ENCODE measurements around the gene CAPN7. TPM values are rescaled to one million over a fixed set of nuclear protein-coding genes. Genes with fewer than 3 reads are reported as not detected.

CAPN7 gene
- total and polyA plus RNA-seq, 5 donors: 13.2 to 33.7 (median 28.9) TPM

GRCh38 chr3:15246186-15246585, 40.1 kb downstream of the CAPN7 start:
- 96% methylated on average over 2 of the region's 2 CpGs for WGBS

GRCh38 chr3:15253023-15253697, 47.1 kb downstream of the CAPN7 start:
- H3K4me3 ChIP-seq (ENCODE audit: low read length): no peak overlapping the region
- WGBS: 83% methylated on average over 7 of the region's 7 CpGs
- no peaks in the 10 kb centered on the region for H3K27me3 ChIP-seq (ENCODE audit: control insufficient read depth, insufficient read depth)
- DNase-seq: no peak
- no peak for ATAC-seq
- H3K27ac ChIP-seq (ENCODE audit: low read length): no peak overlapping the region
- no peaks in the 10 kb centered on the region for H3K9me3 ChIP-seq (ENCODE audit: control insufficient read depth, low read length)
- H3K4me1 ChIP-seq (ENCODE audit: control insufficient read depth, insufficient read depth, low read length): peaks cover 9% of the 10 kb centered on the region
- intact Hi-C loops (cut with DNase I): loop anchor here in 1 of 4 donors (10.0 kb wide), 1 partner anchor 322 kb away; no protein-coding TSS in a partner anchor

More at GRCh38 chr3:15246186-15246585, 40.1 kb downstream of the CAPN7 start:
- no peak for ATAC-seq
- Histone ChIP-seq H3K27ac (ENCODE audit: low read length) (no peak overlapping the region), H3K4me3 (ENCODE audit: low read length) (no peak overlapping the region), H3K9me3 (ENCODE audit: control insufficient read depth, low read length) (no peaks in the 10 kb centered on the region), H3K4me1 (ENCODE audit: control insufficient read depth, insufficient read depth, low read length) (no peaks in the 10 kb centered on the region), H3K27me3 (ENCODE audit: control insufficient read depth, insufficient read depth) (no peaks in the 10 kb centered on the region)
- intact Hi-C loops (cut with DNase I): no loop called here
- DNase-seq: no peak

- Histone ChIP-seq H3K4me1 (ENCODE audit: control insufficient read depth, insufficient read depth, low read length) (peaks cover 9% of the 10 kb centered on the region), H3K9me3 (ENCODE audit: control insufficient read depth, low read length) (no peaks in the 10 kb centered on the region), H3K27ac (ENCODE audit: low read length) (no peak overlapping the region), H3K27me3 (ENCODE audit: control insufficient read depth, insufficient read depth) (no peaks in the 10 kb centered on the region), H3K4me3 (ENCODE audit: low read length) (no peak overlapping the region)
- ATAC-seq: no peak
- 87% methylated on average over 2 of the region's 2 CpGs for WGBS
- intact Hi-C loops (cut with DNase I): loop anchor here in 1 of 4 donors (10.0 kb wide), 1 partner anchor 320 kb away; no protein-coding TSS in a partner anchor
- no peak for DNase-seq
Measured at GRCh38 chr3:15255215-15255614, 49.2 kb downstream of the CAPN7 start.

- Histone ChIP-seq H3K27me3 (ENCODE audit: control insufficient read depth, insufficient read depth) (no peaks in the 10 kb centered on the region), H3K9me3 (ENCODE audit: control insufficient read depth, low read length) (no peaks in the 10 kb centered on the region), H3K4me3 (ENCODE audit: low read length) (no peak overlapping the region), H3K27ac (ENCODE audit: low read length) (peak overlapping the region; percentile 65), H3K4me1 (ENCODE audit: control insufficient read depth, insufficient read depth, low read length) (peaks cover 9% of the 10 kb centered on the region)
- ATAC-seq (peak; percentile 61 to 73), DNase-seq (no peak)
- 70% methylated on average over 8 of the region's 8 CpGs for WGBS
- intact Hi-C loops (cut with DNase I): loop anchor here in 1 of 4 donors (10.0 kb wide), 1 partner anchor 318 kb away; no protein-coding TSS in a partner anchor
Measured at GRCh38 chr3:15256861-15257341, 50.9 kb downstream of the CAPN7 start.

- no peaks in the 10 kb centered on the region for H3K9me3 ChIP-seq (ENCODE audit: control insufficient read depth, low read length)
- H3K27me3 ChIP-seq (ENCODE audit: control insufficient read depth, insufficient read depth): no peaks in the 10 kb centered on the region
- DNase-seq: no peak
- no peak for ATAC-seq
- no peak overlapping the region for H3K4me3 ChIP-seq (ENCODE audit: low read length)
- intact Hi-C loops (cut with DNase I): loop anchor here in 1 of 4 donors (10.0 kb wide), 1 partner anchor 316 kb away; no protein-coding TSS in a partner anchor
- WGBS: 95% methylated on average over 7 of the region's 7 CpGs
- no peak overlapping the region for H3K27ac ChIP-seq (ENCODE audit: low read length)
- peaks cover 9% of the 10 kb centered on the region for H3K4me1 ChIP-seq (ENCODE audit: control insufficient read depth, insufficient read depth, low read length)
Measured at GRCh38 chr3:15258720-15259119, 52.7 kb downstream of the CAPN7 start.

- WGBS: 94% methylated on average over 4 of the region's 4 CpGs
Measured at GRCh38 chr3:15260531-15260930, 54.5 kb downstream of the CAPN7 start.

GRCh38 chr3:15261274-15261673, 55.2 kb downstream of the CAPN7 start:
- DNase-seq: no peak
- no peak for ATAC-seq
- H3K27me3 ChIP-seq (ENCODE audit: control insufficient read depth, insufficient read depth): no peaks in the 10 kb centered on the region
- H3K9me3 ChIP-seq (ENCODE audit: control insufficient read depth, low read length): no peaks in the 10 kb centered on the region
- peaks cover 7% of the 10 kb centered on the region for H3K4me1 ChIP-seq (ENCODE audit: control insufficient read depth, insufficient read depth, low read length)
- no peak overlapping the region for H3K27ac ChIP-seq (ENCODE audit: low read length)
- intact Hi-C loops (cut with DNase I): loop anchor here in 1 of 4 donors (10.0 kb wide), 1 partner anchor 74 kb away; the partner anchor contains the start of gene SH3BP5
- no peak overlapping the region for H3K4me3 ChIP-seq (ENCODE audit: low read length)

More at GRCh38 chr3:15260531-15260930, 54.5 kb downstream of the CAPN7 start:
- ATAC-seq: no peak
- Histone ChIP-seq H3K4me3 (ENCODE audit: low read length) (no peak overlapping the region), H3K27ac (ENCODE audit: low read length) (no peak overlapping the region), H3K9me3 (ENCODE audit: control insufficient read depth, low read length) (no peaks in the 10 kb centered on the region), H3K27me3 (ENCODE audit: control insufficient read depth, insufficient read depth) (no peaks in the 10 kb centered on the region), H3K4me1 (ENCODE audit: control insufficient read depth, insufficient read depth, low read length) (peaks cover 9% of the 10 kb centered on the region)
- intact Hi-C loops (cut with DNase I): loop anchor here in 1 of 4 donors (10.0 kb wide), 1 partner anchor 74 kb away; the partner anchor contains the start of gene SH3BP5
- no peak for DNase-seq

GRCh38 chr3:15262021-15262420, 56.0 kb downstream of the CAPN7 start:
- Histone ChIP-seq H3K4me1 (ENCODE audit: control insufficient read depth, insufficient read depth, low read length) (peaks cover under 1% of the 10 kb centered on the region), H3K4me3 (ENCODE audit: low read length) (no peak overlapping the region), H3K27ac (ENCODE audit: low read length) (no peak overlapping the region), H3K27me3 (ENCODE audit: control insufficient read depth, insufficient read depth) (no peaks in the 10 kb centered on the region), H3K9me3 (ENCODE audit: control insufficient read depth, low read length) (no peaks in the 10 kb centered on the region)
- ATAC-seq (no peak), DNase-seq (no peak)
- 95% methylated on average over 9 of the region's 9 CpGs for WGBS
- intact Hi-C loops (cut with DNase I): loop anchor here in 1 of 4 donors (10.0 kb wide), 1 partner anchor 73 kb away; the partner anchor contains the start of gene SH3BP5

GRCh38 chr3:15263120-15263519, 57.1 kb downstream of the CAPN7 start:
- no peak for ATAC-seq
- H3K4me1 ChIP-seq (ENCODE audit: control insufficient read depth, insufficient read depth, low read length): no peaks in the 10 kb centered on the region
- H3K9me3 ChIP-seq (ENCODE audit: control insufficient read depth, low read length): no peaks in the 10 kb centered on the region
- DNase-seq: peak in 1 of 3 donors; percentile 57
- 78% methylated on average over 4 of the region's 4 CpGs for WGBS
- no peak overlapping the region for H3K27ac ChIP-seq (ENCODE audit: low read length)
- no peak overlapping the region for H3K4me3 ChIP-seq (ENCODE audit: low read length)
- intact Hi-C loops (cut with DNase I): loop anchor here in 1 of 4 donors (10.0 kb wide), 1 partner anchor 72 kb away; the partner anchor contains the start of gene SH3BP5
- H3K27me3 ChIP-seq (ENCODE audit: control insufficient read depth, insufficient read depth): no peaks in the 10 kb centered on the region

- H3K9me3 ChIP-seq (ENCODE audit: control insufficient read depth, low read length): no peaks in the 10 kb centered on the region
- intact Hi-C loops (cut with DNase I): loop anchor here in 1 of 4 donors (10.0 kb wide), 1 partner anchor 71 kb away; the partner anchor contains the start of gene SH3BP5
- 72% methylated on average over 2 of the region's 2 CpGs for WGBS
- no peaks in the 10 kb centered on the region for H3K4me1 ChIP-seq (ENCODE audit: control insufficient read depth, insufficient read depth, low read length)
- no peak overlapping the region for H3K27ac ChIP-seq (ENCODE audit: low read length)
- no peaks in the 10 kb centered on the region for H3K27me3 ChIP-seq (ENCODE audit: control insufficient read depth, insufficient read depth)
- ATAC-seq (no peak), DNase-seq (no peak)
- no peak overlapping the region for H3K4me3 ChIP-seq (ENCODE audit: low read length)
Measured at GRCh38 chr3:15263926-15264325, 57.9 kb downstream of the CAPN7 start.

GRCh38 chr3:15264486-15264885, 58.4 kb downstream of the CAPN7 start:
- DNase-seq (no peak), ATAC-seq (no peak)
- Histone ChIP-seq H3K4me3 (ENCODE audit: low read length) (no peak overlapping the region), H3K27ac (ENCODE audit: low read length) (no peak overlapping the region), H3K4me1 (ENCODE audit: control insufficient read depth, insufficient read depth, low read length) (peaks cover 3% of the 10 kb centered on the region), H3K27me3 (ENCODE audit: control insufficient read depth, insufficient read depth) (no peaks in the 10 kb centered on the region), H3K9me3 (ENCODE audit: control insufficient read depth, low read length) (no peaks in the 10 kb centered on the region)
- intact Hi-C loops (cut with DNase I): loop anchor here in 1 of 4 donors (10.0 kb wide), 1 partner anchor 70 kb away; the partner anchor contains the start of gene SH3BP5
- WGBS: 67% methylated on average over 2 of the region's 2 CpGs
